ENCODE data around the gene ZNF580. TPM values are rescaled to one million over a fixed set of nuclear protein-coding genes. Genes with fewer than 3 reads are reported as not detected.

Gene ZNF580
- total RNA-seq, 1 donor from 2014 or later = 30.7 TPM

GRCh38 chr19:55686311-55687050 is 45.7 kb downstream of the ZNF580 start:
- TF ChIP-seq CTCF (IDR thresholded peaks at IDR 0.05) = no peak
- H3K27ac ChIP-seq = no peak overlapping the region
- H3K27me3 ChIP-seq = no peaks in the 10 kb centered on the region
- peaks cover 7% of the 10 kb centered on the region for H3K4me1 ChIP-seq
- no peak for ATAC-seq
- no peak for DNase-seq
- no peaks in the 10 kb centered on the region for H3K9me3 ChIP-seq
- no peak overlapping the region for H3K4me3 ChIP-seq
- H3K36me3 ChIP-seq = peaks cover 83% of the 10 kb centered on the region
- intact Hi-C loops (cut with DNase I) = no loop called here

GRCh38 chr19:55687281-55688201 is 46.7 kb downstream of the ZNF580 start:
- peaks cover 7% of the 10 kb centered on the region for H3K4me1 ChIP-seq
- ATAC-seq = no peak
- peaks cover 82% of the 10 kb centered on the region for H3K36me3 ChIP-seq
- no peak for TF ChIP-seq CTCF (IDR thresholded peaks at IDR 0.05)
- intact Hi-C loops (cut with DNase I) = no loop called here
- H3K27me3 ChIP-seq = no peaks in the 10 kb centered on the region
- no peak overlapping the region for H3K4me3 ChIP-seq
- peak; percentile 57 for DNase-seq
- no peaks in the 10 kb centered on the region for H3K9me3 ChIP-seq
- H3K27ac ChIP-seq = no peak overlapping the region

- H3K4me3 ChIP-seq = no peak overlapping the region
- H3K36me3 ChIP-seq = peaks cover 82% of the 10 kb centered on the region
- intact Hi-C loops (cut with DNase I) = no loop called here
- ATAC-seq = no peak
- H3K27me3 ChIP-seq = no peaks in the 10 kb centered on the region
- peaks cover 7% of the 10 kb centered on the region for H3K4me1 ChIP-seq
- no peak overlapping the region for H3K27ac ChIP-seq
- H3K9me3 ChIP-seq = no peaks in the 10 kb centered on the region
- DNase-seq = peak; percentile 63
- no peak for TF ChIP-seq CTCF (IDR thresholded peaks at IDR 0.05)
These were observed 47.8 kb downstream of the ZNF580 start for GRCh38 chr19:55688422-55689218.

GRCh38 chr19:55689411-55690108 is 48.8 kb downstream of the ZNF580 start:
- no peaks in the 10 kb centered on the region for H3K9me3 ChIP-seq
- no peak for TF ChIP-seq CTCF (IDR thresholded peaks at IDR 0.05)
- ATAC-seq (no peak), DNase-seq (peak; percentile 64)
- H3K4me1 ChIP-seq = peaks cover 2% of the 10 kb centered on the region
- intact Hi-C loops (cut with DNase I) = no loop called here
- no peak overlapping the region for H3K27ac ChIP-seq
- no peak overlapping the region for H3K4me3 ChIP-seq
- H3K36me3 ChIP-seq = peaks cover 84% of the 10 kb centered on the region
- no peaks in the 10 kb centered on the region for H3K27me3 ChIP-seq

Measured in upper lobe of right lung (tissue), 1 donor.